ENCODE data around the gene PSRC1.

GRCh38 chr1:109309347-109309746, 26.4 kb upstream of the PSRC1 start:
- TF ChIP-seq CTCF (IDR thresholded peaks at IDR 0.05) (no peak), POLR2A (IDR thresholded peaks at IDR 0.05) (no peak)
